GM18858 (cell line): Measurements from ENCODE around the gene CAPS.
"Not testable (repeated sequence)": the region's sequence is repeated elsewhere in the genome, so short reads cannot be mapped to it uniquely, and the experiment has no call there.

Source experiments
- ATAC-seq: cut with Tn5 transposase; IDR thresholded peaks from one replicate; pipeline ENCODE4 v1.9.1; 2021; ENCODE audit not compliant: unreplicated experiment

Gene CAPS

GRCh38 chr19:5955636-5955935 is 41.5 kb downstream of the CAPS start:
- no peak for ATAC-seq

GRCh38 chr19:5956323-5956722 is 42.3 kb downstream of the CAPS start:
- ATAC-seq = no peak

DNA sequence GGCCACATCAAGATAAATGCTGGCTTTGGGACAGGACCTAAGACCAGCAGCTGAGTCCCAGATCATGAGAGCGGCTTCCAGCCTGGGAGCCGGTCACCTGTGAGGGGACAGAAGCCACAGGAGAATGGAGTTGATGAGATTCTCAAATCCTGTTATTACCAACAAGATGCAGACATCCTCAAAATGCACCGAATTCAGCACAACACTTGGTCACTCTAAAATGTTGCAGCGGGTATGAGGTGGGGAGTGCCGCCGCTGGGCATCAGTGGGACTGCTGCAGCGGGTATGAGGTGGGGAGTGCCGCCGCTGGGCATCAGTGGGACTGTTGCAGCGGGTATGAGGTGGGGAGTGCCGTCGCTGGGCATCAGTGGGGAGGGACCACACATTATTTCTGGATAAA is 42.7 kb downstream of the CAPS start:
- ATAC-seq = no peak

- ATAC-seq = no peak
Measured at GRCh38 chr19:5957170-5957569, 43.1 kb downstream of the CAPS start.

DNA sequence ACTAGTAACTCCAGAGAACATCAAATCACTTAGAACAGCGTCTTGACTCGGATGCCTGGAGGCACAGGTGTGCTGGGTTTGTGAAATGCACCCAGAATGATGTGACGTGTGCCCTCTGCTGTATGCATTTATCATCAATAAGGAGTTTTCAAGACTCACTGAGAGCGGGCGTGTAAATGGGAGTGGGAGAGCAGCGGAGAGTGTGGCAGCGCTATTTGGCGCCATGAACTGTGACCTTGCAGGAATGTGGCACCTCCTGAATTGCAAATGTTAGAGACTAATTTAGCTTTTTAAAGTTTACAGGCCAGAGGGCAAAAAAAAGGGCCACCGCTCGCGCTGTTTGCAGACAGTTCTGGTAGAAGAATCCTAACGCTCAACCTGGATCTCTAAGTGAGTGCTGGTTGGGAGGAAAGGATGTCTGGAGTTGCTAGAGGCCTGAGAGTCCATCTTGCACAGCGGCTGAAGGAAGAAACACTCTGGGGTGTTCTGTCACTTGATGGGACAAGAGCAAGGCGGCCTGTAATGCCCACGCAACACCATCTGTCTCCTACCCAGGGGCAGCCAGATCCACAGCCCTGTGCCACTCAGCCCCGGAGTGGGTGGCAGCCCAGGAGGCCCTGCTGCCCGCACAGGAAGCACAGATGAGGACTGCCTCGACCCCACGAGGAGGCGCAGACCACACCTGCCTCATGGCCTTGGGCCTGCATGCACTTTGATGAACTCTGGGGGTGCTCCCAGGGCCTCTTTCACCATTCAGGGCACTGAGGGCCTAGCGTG is 44.2 kb downstream of the CAPS start:
- ATAC-seq = no peak

GRCh38 chr19:5958851-5959122 is 44.7 kb downstream of the CAPS start:
- ATAC-seq = no peak

- no peak for ATAC-seq
Measured at GRCh38 chr19:5959260-5960004, 45.4 kb downstream of the CAPS start.

DNA sequence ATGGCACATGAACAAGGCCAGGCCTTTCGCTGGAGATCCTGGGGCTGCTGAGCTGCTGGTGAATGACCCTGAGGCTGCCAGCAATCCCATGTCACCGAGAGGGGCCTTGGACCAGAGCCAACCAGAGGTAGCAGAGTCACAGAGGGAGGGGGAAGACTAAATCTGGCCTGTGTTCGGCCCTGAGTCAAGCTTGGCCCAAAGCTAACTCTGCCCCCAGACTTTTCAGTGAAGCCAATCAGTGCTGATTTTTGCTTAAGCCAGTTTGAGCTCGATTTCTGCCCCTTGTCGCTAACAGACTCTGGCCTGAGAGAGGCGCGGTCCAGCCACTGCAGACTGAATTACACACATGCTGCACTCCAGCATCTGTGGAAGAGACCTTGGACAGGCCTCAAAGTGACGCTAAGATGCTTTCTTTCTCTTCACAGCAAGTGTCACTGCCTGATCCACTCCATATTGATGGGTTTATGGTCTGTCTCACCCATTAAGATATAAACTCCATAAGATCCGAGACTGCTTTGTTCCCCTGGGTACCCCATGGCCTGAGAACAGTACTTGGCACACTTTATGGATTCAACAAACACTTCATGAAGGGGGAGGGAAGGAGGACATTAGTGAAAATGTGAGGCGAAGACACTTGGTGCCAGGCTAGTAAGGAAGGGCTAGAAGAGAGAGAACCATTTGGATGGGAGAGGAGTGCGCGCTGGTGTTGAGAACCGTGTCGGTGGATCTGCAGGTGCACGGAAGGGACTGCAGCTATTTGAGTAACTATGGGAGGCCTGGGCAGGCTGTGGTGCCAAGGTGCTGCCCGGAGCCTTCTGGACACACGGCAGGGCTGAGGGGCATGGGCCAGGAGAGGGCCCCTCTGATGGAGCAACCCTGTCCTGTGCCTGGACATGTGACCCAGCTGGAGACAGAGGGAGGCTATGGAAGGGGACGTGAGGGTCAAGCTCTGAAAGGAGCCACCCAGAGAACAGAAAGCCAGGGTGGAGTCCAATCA is 46.2 kb downstream of the CAPS start:
- ATAC-seq = no peak

- ATAC-seq = not testable (repeated sequence)
Measured at GRCh38 chr19:5961641-5961968, 47.6 kb downstream of the CAPS start.

DNA sequence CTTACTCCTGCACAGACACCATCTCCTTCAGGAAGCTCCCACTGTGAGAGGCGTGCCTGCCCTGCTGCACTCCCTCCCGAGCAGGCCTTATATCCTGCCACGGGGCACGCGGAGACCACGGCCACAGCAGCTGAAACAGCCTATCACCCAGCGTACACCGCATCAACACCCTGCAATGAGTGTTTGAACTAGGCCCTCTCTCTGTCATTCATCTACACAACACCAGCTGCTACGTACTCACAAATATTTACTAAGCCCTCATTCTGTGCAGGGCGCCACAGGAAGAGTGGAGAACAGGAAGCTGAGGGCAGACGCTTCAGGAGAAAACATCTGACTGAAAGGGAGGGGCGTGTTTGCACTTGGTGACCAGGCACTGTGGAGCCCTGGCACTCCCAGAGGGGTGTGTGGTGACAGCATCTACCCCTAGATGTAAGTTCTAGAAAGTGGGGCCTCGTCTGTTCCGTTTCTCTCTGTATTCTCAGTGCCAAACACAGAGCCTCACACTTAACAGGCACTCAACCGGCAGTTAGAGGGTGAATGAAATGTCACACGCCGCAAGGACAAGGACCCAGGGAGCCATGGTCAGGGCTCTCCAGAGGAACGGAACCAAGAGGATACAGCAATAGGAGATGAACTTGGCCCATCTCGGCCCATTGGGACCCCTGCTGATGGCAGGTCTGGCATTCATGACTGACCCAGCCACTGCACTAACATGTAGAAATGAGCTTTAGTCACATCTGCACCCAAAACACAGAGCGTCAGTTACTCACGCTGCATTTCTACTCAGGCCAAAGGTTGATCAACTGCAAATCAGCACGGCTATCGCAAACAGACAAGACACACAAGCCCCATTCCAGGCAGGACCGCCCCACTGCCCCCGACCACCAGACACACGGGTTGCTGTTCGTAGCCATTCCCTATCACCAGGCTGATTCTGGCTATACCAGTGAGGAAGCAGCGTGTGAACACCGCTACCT is 48.2 kb downstream of the CAPS start:
- ATAC-seq = no peak

GRCh38 chr19:5963259-5963658 is 49.2 kb downstream of the CAPS start:
- ATAC-seq = not testable (repeated sequence)

GRCh38 chr19:5963855-5964254 is 49.8 kb downstream of the CAPS start:
- no peak for ATAC-seq

DNA sequence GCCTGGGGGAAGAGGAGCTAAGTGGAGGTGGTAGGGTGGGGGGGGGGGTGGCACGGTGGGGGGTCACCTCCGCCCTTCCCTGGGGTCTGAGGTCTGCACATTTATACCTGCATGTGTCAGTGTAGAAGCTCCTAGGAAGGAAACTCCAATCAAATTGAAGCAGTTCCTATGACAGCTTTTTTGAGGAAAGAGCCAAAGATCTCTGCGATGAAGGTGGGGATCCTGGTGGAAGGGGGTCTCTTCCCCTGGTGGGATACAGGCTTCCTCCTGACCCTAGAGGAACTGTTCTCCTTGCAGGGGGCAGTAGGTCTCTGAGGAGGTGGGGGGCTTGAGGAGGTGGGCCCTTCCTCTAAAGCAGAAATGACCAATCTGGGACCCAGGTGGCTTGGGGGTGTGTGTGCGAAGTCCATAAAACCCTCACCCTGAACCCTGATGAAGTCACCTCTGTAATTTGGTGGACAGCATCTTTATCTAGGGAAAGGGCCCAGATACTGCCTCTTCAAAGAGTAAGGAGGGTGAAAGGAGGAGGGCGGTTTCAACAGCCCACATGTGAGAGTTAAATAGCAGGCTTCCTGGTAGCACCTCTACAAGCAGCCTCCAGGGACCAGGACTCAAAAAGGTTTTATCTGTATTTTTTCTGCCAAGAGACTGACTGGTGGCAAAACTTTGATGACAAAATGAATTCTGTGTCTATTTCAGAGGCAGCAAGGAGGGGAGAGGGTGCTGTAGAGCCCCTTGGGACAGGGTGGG is 50.9 kb downstream of the CAPS start:
- ATAC-seq = no peak
